ENCODE measurements around the gene DOLPP1.
A peak's percentile ranks its signal among the peaks of the same experiment; 100 is the strongest.

The DOLPP1 gene

DNA sequence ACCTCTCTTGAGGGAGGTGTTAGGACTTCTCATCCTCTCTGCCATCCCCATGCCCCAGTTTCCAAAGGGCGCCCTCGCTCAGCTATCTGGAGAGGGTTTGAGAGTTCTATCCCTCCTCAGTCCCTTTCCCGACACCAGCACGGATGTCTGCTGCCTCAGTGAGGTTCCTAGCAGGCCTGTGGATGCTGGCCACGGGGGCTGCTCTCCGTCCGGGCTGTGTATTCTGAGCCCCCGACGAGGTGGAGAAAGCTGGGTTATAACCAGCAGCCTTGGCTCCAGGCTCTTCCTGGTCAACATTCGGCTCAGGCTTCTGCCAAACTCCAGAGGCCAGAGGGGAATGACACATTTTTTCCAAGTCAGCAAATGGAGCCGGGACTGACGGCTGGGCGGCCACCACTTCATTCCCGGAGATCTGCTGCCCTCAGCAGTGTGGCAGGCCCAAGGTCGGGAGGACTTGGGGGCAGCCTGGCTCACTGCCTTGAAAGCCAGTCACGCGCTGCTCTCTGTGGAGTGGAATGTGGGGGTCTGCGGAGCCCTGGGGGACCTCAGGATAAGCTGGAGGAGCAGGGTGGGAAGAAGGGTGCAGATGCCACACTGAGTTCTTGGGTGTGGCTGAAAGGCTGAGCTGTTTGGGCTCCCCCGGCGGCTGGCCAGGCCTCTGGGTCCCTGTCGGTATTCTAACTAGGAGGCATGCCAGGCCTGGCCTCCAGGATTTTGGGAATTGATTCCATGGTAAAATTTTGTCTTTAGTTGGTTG is 57.7 kb downstream of the DOLPP1 start:
- H3K27me3 ChIP-seq = no peaks in the 10 kb centered on the region
- no peaks in the 10 kb centered on the region for H3K9me3 ChIP-seq (replicated peaks in 1 of 11)
- H3K4me3 ChIP-seq = no peak overlapping the region
- H3K9ac ChIP-seq = peak overlapping the region; percentile 8 to 100 (median 93); a peak in 16 of 22 replicates
- no peak for TF ChIP-seq Cebpa-rat (IDR thresholded peaks at IDR 0.05)
- no peaks in the 10 kb centered on the region for H4K20me1 ChIP-seq
- peaks cover 43 to 55% (median 50%) of the 10 kb centered on the region in 10 experiments for H3K4me1 ChIP-seq
- peaks cover 56 to 72% (median 59%) of the 10 kb centered on the region in 11 experiments for H3K36me3 ChIP-seq
- H3K27ac ChIP-seq = peak overlapping the region in 10 of 11 experiments; percentile 37 to 100 (median 100); a peak in 19 of 22 replicates
- H3K4me2 ChIP-seq = peak overlapping the region; percentile 52 to 97 (median 93); a peak in 20 of 22 replicates

DNA sequence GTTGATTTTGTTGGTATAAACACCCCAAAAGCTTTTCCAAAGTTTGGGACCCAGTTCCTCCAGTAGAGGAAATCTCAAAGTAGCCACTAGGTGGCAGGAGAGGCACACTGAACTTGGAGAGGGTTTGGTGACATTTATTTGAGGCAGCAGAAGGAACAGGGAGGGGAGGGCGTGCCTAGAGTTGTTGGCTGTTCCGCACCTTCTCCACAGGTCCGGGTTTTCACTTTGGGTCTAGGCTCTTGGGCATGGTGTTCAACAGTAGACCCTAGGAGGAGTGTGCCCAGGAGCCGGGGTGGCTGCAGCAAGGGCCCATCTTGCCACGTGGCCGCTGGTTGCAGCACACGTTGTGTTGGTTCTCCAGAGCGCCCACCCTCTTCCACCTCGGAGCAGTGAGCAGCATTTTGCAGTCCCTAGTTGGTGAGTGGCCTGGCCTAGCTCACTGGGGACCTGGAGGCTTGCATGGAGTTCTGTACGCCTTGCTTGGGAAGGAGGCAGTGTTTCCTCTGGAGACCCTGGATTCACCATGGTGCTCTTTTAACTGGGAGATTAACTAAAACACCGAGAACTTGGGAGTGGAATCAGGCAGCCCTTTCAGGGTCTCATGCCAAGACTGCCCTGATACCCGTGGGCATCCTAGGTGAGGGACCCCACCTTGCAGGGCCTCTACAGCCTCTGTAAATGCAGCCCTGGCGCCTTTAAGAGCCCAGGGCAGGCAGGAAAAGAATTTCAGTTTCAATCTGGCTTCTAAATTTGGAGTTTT is 58.5 kb downstream of the DOLPP1 start:
- Histone ChIP-seq H3K27ac (peak overlapping the region; percentile 97 to 100 (median 100); a peak in 21 of 22 replicates), H3K9me3 (replicated peaks in 1 of 11) (no peaks in the 10 kb centered on the region), H3K4me3 (peak overlapping the region; percentile 34 to 63 (median 51); a peak in 19 of 20 replicates), H3K4me1 (peaks cover 50 to 63% (median 58%) of the 10 kb centered on the region in 10 experiments), H3K9ac (peak overlapping the region; percentile 92 to 100 (median 94)), H3K4me2 (peak overlapping the region; percentile 92 to 99 (median 94)), H3K27me3 (no peaks in the 10 kb centered on the region), H4K20me1 (no peaks in the 10 kb centered on the region), H3K36me3 (peaks cover 53 to 72% (median 59%) of the 10 kb centered on the region in 11 experiments)
- no peak for TF ChIP-seq Cebpa-rat (IDR thresholded peaks at IDR 0.05)

DNA sequence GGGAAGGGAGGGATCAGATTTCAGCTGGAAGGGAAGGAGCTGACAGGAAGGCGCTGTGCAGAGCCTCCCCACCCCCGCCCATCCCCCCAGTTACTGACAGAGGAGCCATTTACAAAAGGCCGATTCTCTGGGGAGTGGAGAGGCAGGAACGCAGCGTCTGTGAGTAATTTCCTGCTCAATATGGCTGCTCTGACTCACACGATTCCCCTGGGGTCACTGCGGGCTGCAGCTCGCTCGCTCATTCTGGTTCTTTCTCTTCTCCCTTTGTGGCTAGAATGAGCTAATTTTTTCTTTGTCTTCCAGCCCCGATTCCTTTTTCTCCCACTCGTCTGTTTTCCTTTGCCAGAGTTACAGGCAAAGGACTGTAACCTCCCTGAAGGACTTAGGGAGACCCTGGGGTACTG is 59.1 kb downstream of the DOLPP1 start:
- Histone ChIP-seq H3K27me3 (no peaks in the 10 kb centered on the region), H3K9ac (peak overlapping the region; percentile 92 to 100 (median 94)), H3K4me3 (peak overlapping the region; percentile 41 to 63 (median 52)), H3K4me1 (peaks cover 56 to 69% (median 64%) of the 10 kb centered on the region in 10 experiments), H3K27ac (peak overlapping the region; percentile 97 to 100 (median 100)), H3K4me2 (peak overlapping the region; percentile 92 to 99 (median 94)), H4K20me1 (no peaks in the 10 kb centered on the region), H3K9me3 (replicated peaks in 1 of 11) (no peaks in the 10 kb centered on the region), H3K36me3 (peaks cover 47 to 70% (median 55%) of the 10 kb centered on the region in 11 experiments)
- 0 out of 22 replicates have a peak, but pooled peaks of 1 of the 11 experiments have one; percentile 24 for TF ChIP-seq Cebpa-rat (IDR thresholded peaks at IDR 0.05)
